Effector memory CD4-positive, alpha-beta T cell (primary cell): ENCODE results near the gene CTXND1.

ENCODE experiments used
- DNase-seq, 3 donors: peaks; one replicate each; pipeline ENCODE4 v3.0.0-alpha.2; 2020
- H3K27ac ChIP-seq: 2 replicates; pipeline ENCODE4 v1.7.0; 2013; ENCODE audit warnings: mild to moderate bottlenecking, low read length, moderate library complexity; ENCODE audit not compliant: insufficient read depth, poor library complexity, severe bottlenecking
- H3K27me3 ChIP-seq: replicated peaks from 2 replicates; pipeline ENCODE4 v1.7.0; 2013; ENCODE audit warnings: mild to moderate bottlenecking, low read length; ENCODE audit not compliant: insufficient read depth, control insufficient read depth, poor library complexity, severe bottlenecking
- H3K36me3 ChIP-seq: 2 replicates; pipeline ENCODE4 v1.7.0; 2013; ENCODE audit warnings: mild to moderate bottlenecking, low read length, moderate library complexity; ENCODE audit not compliant: control insufficient read depth, insufficient read depth
- H3K4me1 ChIP-seq: 2 replicates; pipeline ENCODE4 v1.7.0; 2013; ENCODE audit warnings: low read length, mild to moderate bottlenecking; ENCODE audit not compliant: control insufficient read depth, insufficient read depth, poor library complexity, severe bottlenecking
- H3K4me3 ChIP-seq: 2 replicates; pipeline ENCODE4 v1.7.0; 2013; ENCODE audit warnings: low read length, low read depth, mild to moderate bottlenecking; ENCODE audit not compliant: insufficient read depth, poor library complexity, severe bottlenecking
- H3K9me3 ChIP-seq: 2 replicates; pipeline ENCODE4 v1.7.0; 2013; ENCODE audit warnings: mild to moderate bottlenecking, low read length, moderate library complexity; ENCODE audit not compliant: control insufficient read depth

The CTXND1 gene

GRCh38 chr15:80167936-80168335, 84.1 kb downstream of the CTXND1 start:
- Histone ChIP-seq H3K27me3 (no peaks in the 10 kb centered on the region), H3K4me3 (no peak overlapping the region), H3K27ac (no peak overlapping the region), H3K9me3 (no peaks in the 10 kb centered on the region), H3K36me3 (no peaks in the 10 kb centered on the region), H3K4me1 (no peaks in the 10 kb centered on the region)
- DNase-seq: no peak

GRCh38 chr15:80163897-80164296, 88.1 kb downstream of the CTXND1 start:
- no peak overlapping the region for H3K27ac ChIP-seq
- no peak for DNase-seq
- H3K9me3 ChIP-seq: no peaks in the 10 kb centered on the region
- H3K4me1 ChIP-seq: peaks cover 8% of the 10 kb centered on the region
- no peak overlapping the region for H3K4me3 ChIP-seq
- no peaks in the 10 kb centered on the region for H3K36me3 ChIP-seq
- no peaks in the 10 kb centered on the region for H3K27me3 ChIP-seq

- Histone ChIP-seq H3K4me1 (peaks cover 8% of the 10 kb centered on the region), H3K27ac (no peak overlapping the region), H3K27me3 (no peaks in the 10 kb centered on the region), H3K9me3 (no peaks in the 10 kb centered on the region), H3K36me3 (no peaks in the 10 kb centered on the region), H3K4me3 (no peak overlapping the region)
- DNase-seq: no peak
Measured at GRCh38 chr15:80163217-80163616, 88.8 kb downstream of the CTXND1 start.

- H3K4me1 ChIP-seq: peaks cover 8% of the 10 kb centered on the region
- no peak for DNase-seq
- H3K27ac ChIP-seq: no peak overlapping the region
- H3K27me3 ChIP-seq: no peaks in the 10 kb centered on the region
- no peaks in the 10 kb centered on the region for H3K36me3 ChIP-seq
- no peaks in the 10 kb centered on the region for H3K9me3 ChIP-seq
- H3K4me3 ChIP-seq: no peak overlapping the region
Measured at GRCh38 chr15:80162059-80162554, 89.9 kb downstream of the CTXND1 start.

- no peak overlapping the region for H3K27ac ChIP-seq
- DNase-seq: no peak
- no peaks in the 10 kb centered on the region for H3K36me3 ChIP-seq
- H3K9me3 ChIP-seq: no peaks in the 10 kb centered on the region
- H3K4me1 ChIP-seq: peaks cover 8% of the 10 kb centered on the region
- H3K4me3 ChIP-seq: no peak overlapping the region
- no peaks in the 10 kb centered on the region for H3K27me3 ChIP-seq
Measured at GRCh38 chr15:80161468-80162016, 90.5 kb downstream of the CTXND1 start.

- Histone ChIP-seq H3K9me3 (no peaks in the 10 kb centered on the region), H3K36me3 (no peaks in the 10 kb centered on the region), H3K27me3 (no peaks in the 10 kb centered on the region), H3K4me3 (no peak overlapping the region), H3K4me1 (peaks cover 8% of the 10 kb centered on the region), H3K27ac (no peak overlapping the region)
- DNase-seq: no peak
Measured at GRCh38 chr15:80160570-80161156, 91.3 kb downstream of the CTXND1 start.

GRCh38 chr15:80159811-80160569, 92.0 kb downstream of the CTXND1 start:
- Histone ChIP-seq H3K36me3 (no peaks in the 10 kb centered on the region), H3K4me3 (no peak overlapping the region), H3K27ac (no peak overlapping the region), H3K9me3 (no peaks in the 10 kb centered on the region), H3K27me3 (no peaks in the 10 kb centered on the region), H3K4me1 (peaks cover 8% of the 10 kb centered on the region)
- no peak for DNase-seq

GRCh38 chr15:80159301-80159700, 92.7 kb downstream of the CTXND1 start:
- no peak for DNase-seq
- Histone ChIP-seq H3K4me3 (no peak overlapping the region), H3K27me3 (no peaks in the 10 kb centered on the region), H3K27ac (no peak overlapping the region), H3K4me1 (peaks cover 8% of the 10 kb centered on the region), H3K36me3 (no peaks in the 10 kb centered on the region), H3K9me3 (no peaks in the 10 kb centered on the region)

- Histone ChIP-seq H3K4me1 (peaks cover 17% of the 10 kb centered on the region), H3K27ac (no peak overlapping the region), H3K27me3 (no peaks in the 10 kb centered on the region), H3K36me3 (no peaks in the 10 kb centered on the region), H3K4me3 (no peak overlapping the region), H3K9me3 (no peaks in the 10 kb centered on the region)
- DNase-seq: no peak
Measured at GRCh38 chr15:80157215-80157614, 94.8 kb downstream of the CTXND1 start.

- peaks cover 17% of the 10 kb centered on the region for H3K4me1 ChIP-seq
- no peaks in the 10 kb centered on the region for H3K27me3 ChIP-seq
- no peak overlapping the region for H3K27ac ChIP-seq
- H3K4me3 ChIP-seq: no peak overlapping the region
- DNase-seq: no peak
- H3K36me3 ChIP-seq: no peaks in the 10 kb centered on the region
- H3K9me3 ChIP-seq: no peaks in the 10 kb centered on the region
Measured at GRCh38 chr15:80156176-80156720, 95.8 kb downstream of the CTXND1 start.
